NB4 (cell line): ENCODE data around the gene LRRIQ3.

ENCODE experiments used
- MYC ChIP-seq: IDR thresholded peaks from 2 replicates; pipeline ENCODE4 v1.6.1; 2011; ENCODE audit warnings: low read depth, low read length
- POLR2A ChIP-seq: IDR thresholded peaks from 2 replicates; pipeline ENCODE4 v1.6.1; 2011; ENCODE audit warnings: mild to moderate bottlenecking; ENCODE audit not compliant: insufficient read length; ENCODE audit errors: extremely low read depth
- TF ChIP-seq, protein P1 (sequence below): IDR thresholded peaks from one replicate; pipeline ENCODE4 v1.5.1; 2012; ENCODE audit warnings: low read depth, low read length

DNA sequence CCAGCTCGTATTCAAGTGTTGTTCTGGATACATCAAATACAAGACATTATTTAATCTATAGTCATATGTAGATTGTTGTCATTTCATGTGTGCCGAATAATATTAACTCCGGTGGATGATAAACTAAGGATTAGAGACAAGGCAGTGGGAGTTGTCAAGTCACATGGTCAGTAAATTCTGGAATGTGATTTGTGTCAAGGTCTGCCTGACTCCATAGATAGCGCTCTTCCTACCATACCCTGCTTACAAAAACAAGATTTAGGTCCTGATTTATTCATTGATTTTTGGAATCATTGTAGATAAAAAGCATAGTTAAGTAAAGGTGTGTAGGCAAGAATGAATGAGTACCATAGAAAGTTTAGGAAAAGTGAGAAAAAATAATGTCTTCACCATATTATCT lies 39.8 kb upstream of the LRRIQ3 start:
- TF ChIP-seq, protein P1, sequence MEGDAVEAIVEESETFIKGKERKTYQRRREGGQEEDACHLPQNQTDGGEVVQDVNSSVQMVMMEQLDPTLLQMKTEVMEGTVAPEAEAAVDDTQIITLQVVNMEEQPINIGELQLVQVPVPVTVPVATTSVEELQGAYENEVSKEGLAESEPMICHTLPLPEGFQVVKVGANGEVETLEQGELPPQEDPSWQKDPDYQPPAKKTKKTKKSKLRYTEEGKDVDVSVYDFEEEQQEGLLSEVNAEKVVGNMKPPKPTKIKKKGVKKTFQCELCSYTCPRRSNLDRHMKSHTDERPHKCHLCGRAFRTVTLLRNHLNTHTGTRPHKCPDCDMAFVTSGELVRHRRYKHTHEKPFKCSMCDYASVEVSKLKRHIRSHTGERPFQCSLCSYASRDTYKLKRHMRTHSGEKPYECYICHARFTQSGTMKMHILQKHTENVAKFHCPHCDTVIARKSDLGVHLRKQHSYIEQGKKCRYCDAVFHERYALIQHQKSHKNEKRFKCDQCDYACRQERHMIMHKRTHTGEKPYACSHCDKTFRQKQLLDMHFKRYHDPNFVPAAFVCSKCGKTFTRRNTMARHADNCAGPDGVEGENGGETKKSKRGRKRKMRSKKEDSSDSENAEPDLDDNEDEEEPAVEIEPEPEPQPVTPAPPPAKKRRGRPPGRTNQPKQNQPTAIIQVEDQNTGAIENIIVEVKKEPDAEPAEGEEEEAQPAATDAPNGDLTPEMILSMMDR, result no peak
- TF ChIP-seq POLR2A (no peak), MYC (no peak)
